H1 (cell line): ENCODE measurements around the gene OR5H1. TPM values are rescaled to one million over a fixed set of nuclear protein-coding genes. Genes with fewer than 3 reads are reported as not detected.

Experiments used
- CHD7 ChIP-seq: fragments of 300-600 bp; sonication (generic); IDR thresholded peaks from 2 replicates; pipeline ENCODE4 v1.7.1; 2012; ENCODE audit warnings: low read length, moderate library complexity, mild to moderate bottlenecking, inconsistent platforms; ENCODE audit not compliant: insufficient replicate concordance
- CTCF ChIP-seq, 3 experiments: IDR thresholded peaks; 1 replicate in 2 of 3; 2 replicates in 1 of 3; pipeline versions ENCODE4 v1.5.1 to v1.6.1; 2011; ENCODE audit warnings: low read length in 3 of 3, mild to moderate bottlenecking in 3 of 3, inconsistent platforms in 2 of 3, low read depth in 1 of 3, moderate library complexity in 1 of 3; ENCODE audit not compliant: insufficient read depth in 1 of 3; ENCODE audit errors: control extremely low read depth in 1 of 3
- E2F6 ChIP-seq: IDR thresholded peaks from 2 replicates; pipeline ENCODE4 v1.6.1; 2012; ENCODE audit warnings: inconsistent platforms
- HDAC6 ChIP-seq: IDR thresholded peaks from one replicate; pipeline ENCODE4 v1.7.1; 2012; ENCODE audit warnings: low read depth, mild to moderate bottlenecking, inconsistent platforms, low read length, moderate library complexity
- RAD21 ChIP-seq, 2 experiments: IDR thresholded peaks in 1 of 2; conservative IDR thresholded peaks in 1 of 2; 2 replicates each; pipeline ENCODE4 v1.6.1; 2011; ENCODE audit warnings: low read depth in 2 of 2, low read length in 2 of 2, improper control_type of control experiment in 1 of 2, inconsistent platforms in 1 of 2, mild to moderate bottlenecking in 1 of 2, moderate library complexity in 1 of 2
- RNF2 ChIP-seq: fragments of 200-900, 300-1000 bp; sonication (generic); IDR thresholded peaks from 2 replicates; pipeline ENCODE4 v1.7.1; 2016; ENCODE audit warnings: borderline replicate concordance, low read depth, mild to moderate bottlenecking, antibody characterized with exemption, low read length; ENCODE audit not compliant: poor library complexity, severe bottlenecking; ENCODE audit errors: missing control alignments
- polyA plus RNA-seq, 7 experiments: library from polyadenylated mRNA; depleted of rRNA in 3 of 7; stranded (reverse) in 5 of 7; unstranded in 2 of 7; fragments of >200 nt in 5 of 7; fragments of 200-250 nt in 2 of 7; gene quantifications; 1 replicate in 5 of 7; 2 replicates in 1 of 7; 4 replicates in 1 of 7; pipeline versions ENCODE4 v1.2.1 to v1.2.3, GENCODE V29; 2011 to 2013; ENCODE audit warnings: missing spikeins in 2 of 7, mixed read lengths in 2 of 7
- total RNA-seq: library from RNA; stranded (reverse); fragmentation: NEBNext Ultra II Directional; extraction: Animal tissue kit (Norgen Biotek cat#: 25700); gene quantifications from 2 replicates; pipeline ENCODE4 v1.2.1, GENCODE V29; 2021

The OR5H1 gene
- total and polyA plus RNA-seq, 2 of the 8 experiments (the other 6 are each of a cell fraction or from before 2014, with no cell fraction given): not detected

GRCh38 chr3:98185180-98185579 is 54.7 kb downstream of the OR5H1 start (continued):
- TF ChIP-seq CHD7 (no peak), HDAC6 (no peak), RNF2 (no peak), E2F6 (no peak), RAD21 (IDR thresholded peaks at IDR 0.05 in 1 of 2, conservative IDR thresholded peaks at IDR 0.05 in 1 of 2; ENCODE audit: low read depth in 2 of 2, low read length in 2 of 2) (peak; percentile 66 to 77), CTCF (IDR thresholded peaks at IDR 0.05; ENCODE audit: control extremely low read depth in 1 of 3, insufficient read depth in 1 of 3, low read depth in 1 of 3, low read length in 3 of 3) (peak; percentile 29 to 68 (median 62))
